ENCODE data around the gene TM2D3. TPM values are rescaled to one million over a fixed set of nuclear protein-coding genes. Genes with fewer than 3 reads are reported as not detected.
A peak's percentile ranks its signal among the peaks of the same experiment; 100 is the strongest.

The TM2D3 gene
- total and polyA plus RNA-seq, 12 donors = 18.4 to 75.4 (median 46.8) TPM

GRCh38 chr15:101617390-101617965 lies 34.7 kb downstream of the TM2D3 start:
- 85 to 93% (median 91%) methylated on average over 10 to 17 of the region's 17 CpGs for WGBS, 4 donors
- Histone ChIP-seq H3K27ac (no peak overlapping the region), H3K36me3 (replicated peaks in 1 of 2) (no peaks in the 10 kb centered on the region), H3K4me3 (no peak overlapping the region), H3K27me3 (no peaks in the 10 kb centered on the region), H3K9me3 (replicated peaks in 1 of 3) (no peaks in the 10 kb centered on the region), H3K4me1 (replicated peaks in 1 of 2) (peaks cover 7 to 13% of the 10 kb centered on the region in 2 donors)
- DNase-seq = no peak
- intact Hi-C loops (cut with DNase I) = no loop called here
- TF ChIP-seq POLR2A (IDR thresholded peaks at IDR 0.05) = no peak
- no peak for TF ChIP-seq CTCF (IDR thresholded peaks at IDR 0.05)

GRCh38 chr15:101615986-101616848 lies 36.0 kb downstream of the TM2D3 start:
- no peaks in the 10 kb centered on the region for H3K36me3 ChIP-seq (replicated peaks in 1 of 2)
- H3K4me3 ChIP-seq = peak overlapping the region in 1 of 4 donors; percentile 11
- 38 to 50% (median 41%) methylated on average over 19 to 25 of the region's 25 CpGs for WGBS, 4 donors
- no peaks in the 10 kb centered on the region for H3K9me3 ChIP-seq (replicated peaks in 1 of 3)
- peaks cover 7 to 13% of the 10 kb centered on the region in 2 donors for H3K4me1 ChIP-seq (replicated peaks in 1 of 2)
- H3K27me3 ChIP-seq = no peaks in the 10 kb centered on the region
- intact Hi-C loops (cut with DNase I) = no loop called here
- DNase-seq = peak; percentile 69 to 86 (median 77)
- H3K27ac ChIP-seq = peak overlapping the region in 2 of 5 donors; percentile 16 to 69
- TF ChIP-seq CTCF (IDR thresholded peaks at IDR 0.05) (no peak), POLR2A (IDR thresholded peaks at IDR 0.05) (no peak)

GRCh38 chr15:101615414-101615985 lies 36.7 kb downstream of the TM2D3 start:
- WGBS, 4 donors = 32 to 40% (median 37%) methylated on average over 4 to 15 of the region's 15 CpGs
- Histone ChIP-seq H3K27me3 (no peaks in the 10 kb centered on the region), H3K27ac (peak overlapping the region in 2 of 5 donors; percentile 16 to 69), H3K4me1 (replicated peaks in 1 of 2) (peaks cover 7 to 13% of the 10 kb centered on the region in 2 donors), H3K4me3 (no peak overlapping the region), H3K9me3 (replicated peaks in 1 of 3) (no peaks in the 10 kb centered on the region), H3K36me3 (replicated peaks in 1 of 2) (no peaks in the 10 kb centered on the region)
- TF ChIP-seq CTCF (IDR thresholded peaks at IDR 0.05) = no peak
- intact Hi-C loops (cut with DNase I) = no loop called here
- peak; percentile 45 to 69 (median 62) for DNase-seq

GRCh38 chr15:101614761-101615160 lies 37.4 kb downstream of the TM2D3 start:
- H3K27ac ChIP-seq = no peak overlapping the region

More at GRCh38 chr15:101614761-101615160, 37.4 kb downstream of the TM2D3 start:
- H3K27me3 ChIP-seq = no peaks in the 10 kb centered on the region
- 84 to 90% (median 89%) methylated on average over 8 to 11 of the region's 11 CpGs for WGBS, 4 donors
- no peak overlapping the region for H3K4me3 ChIP-seq
- intact Hi-C loops (cut with DNase I) = no loop called here
- no peaks in the 10 kb centered on the region for H3K36me3 ChIP-seq (replicated peaks in 1 of 2)
- TF ChIP-seq POLR2A (IDR thresholded peaks at IDR 0.05) = no peak
- TF ChIP-seq CTCF (IDR thresholded peaks at IDR 0.05) = no peak
- no peaks in the 10 kb centered on the region for H3K9me3 ChIP-seq (replicated peaks in 1 of 3)
- no peak for DNase-seq
- H3K4me1 ChIP-seq (replicated peaks in 1 of 2) = peaks cover 7 to 13% of the 10 kb centered on the region in 2 donors

Data from adrenal gland (tissue), 12 donors.